GM19239 (cell line): ENCODE data around the gene RPL9.
"Not testable (repeated sequence)": the region's sequence is repeated elsewhere in the genome, so short reads cannot be mapped to it uniquely, and the experiment has no call there.

Experiments
- DNase-seq: peaks from one replicate; pipeline ENCODE4 v3.0.0; 2011; ENCODE audit warnings: low spot score; ENCODE audit not compliant: insufficient read length
- FAIRE-seq: peaks from 2 replicates; lab custom pipeline; 2011; peaks lifted over from hg19 to GRCh38; lab: Jason Lieb, UNC

The RPL9 gene

DNA sequence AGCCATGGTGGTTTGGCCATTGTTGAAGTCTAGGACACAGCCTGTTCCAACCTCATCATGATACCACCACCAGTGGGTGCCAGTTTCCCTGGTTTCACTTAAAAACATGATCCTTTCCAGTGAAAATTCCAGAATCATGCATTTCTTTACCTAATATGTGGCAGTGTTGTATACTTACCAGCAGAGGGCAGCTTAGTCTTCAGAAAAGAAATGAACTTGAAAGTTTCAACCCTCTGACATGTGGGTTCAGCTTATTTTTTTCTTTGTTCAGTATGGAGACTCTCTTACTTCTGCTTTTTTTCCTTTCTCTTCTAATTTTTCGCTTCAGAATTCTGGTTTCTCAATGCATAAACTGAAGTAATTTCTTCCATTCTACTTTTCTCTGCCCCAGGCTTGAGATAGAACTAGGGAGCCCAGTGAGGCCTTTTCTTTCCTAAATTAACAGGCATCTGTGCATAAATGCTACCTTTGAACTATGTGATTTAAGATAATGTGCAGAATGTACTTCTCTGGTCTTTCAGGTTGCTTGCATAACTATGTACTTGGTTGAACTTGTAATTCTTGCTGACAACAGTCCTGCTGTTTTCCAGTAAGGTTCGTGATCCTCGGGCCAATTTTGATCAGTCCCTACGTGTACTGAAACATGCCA, 10.8 kb upstream of the RPL9 start:
- FAIRE-seq (peak; percentile 96), DNase-seq (no peak)

DNA sequence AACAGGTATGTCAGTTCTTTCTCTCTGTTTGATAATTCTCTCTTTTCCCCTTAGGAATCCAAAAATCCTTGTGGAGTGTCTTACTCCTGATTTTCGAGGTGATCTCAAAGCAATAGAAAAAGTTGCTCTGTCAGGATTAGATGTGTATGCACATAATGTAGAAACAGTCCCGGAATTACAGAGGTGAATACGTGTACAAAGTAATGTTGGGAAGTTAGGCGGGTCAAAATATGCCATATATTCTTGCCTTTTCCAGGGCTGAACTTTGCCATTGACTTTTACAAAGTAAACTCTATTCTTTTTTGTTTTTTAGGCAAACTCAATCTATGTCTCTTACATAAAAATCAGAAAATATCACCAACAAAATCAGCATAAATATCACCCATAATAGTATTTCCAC, 8.7 kb upstream of the RPL9 start:
- FAIRE-seq (peak; percentile 44), DNase-seq (no peak)

DNA sequence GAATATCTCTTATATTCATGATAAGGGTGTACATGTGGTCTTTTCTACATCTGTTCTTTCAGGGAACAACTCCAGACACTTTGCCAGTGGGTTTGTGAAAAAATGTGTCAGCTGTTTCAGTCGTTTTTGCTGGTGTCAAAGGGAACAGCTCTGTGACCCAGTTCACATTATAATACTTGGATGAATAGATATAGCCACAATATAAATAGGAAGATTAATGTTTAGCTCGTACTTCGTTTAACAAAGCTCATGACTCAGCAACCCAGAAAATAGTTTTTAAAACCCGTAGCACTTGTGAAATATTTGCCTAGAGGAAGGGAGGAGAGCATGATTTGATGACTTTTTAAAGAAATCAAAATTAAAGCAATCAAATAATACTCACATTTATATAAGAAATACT, 8.0 kb upstream of the RPL9 start:
- FAIRE-seq, result no peak
- DNase-seq, result no peak

DNA sequence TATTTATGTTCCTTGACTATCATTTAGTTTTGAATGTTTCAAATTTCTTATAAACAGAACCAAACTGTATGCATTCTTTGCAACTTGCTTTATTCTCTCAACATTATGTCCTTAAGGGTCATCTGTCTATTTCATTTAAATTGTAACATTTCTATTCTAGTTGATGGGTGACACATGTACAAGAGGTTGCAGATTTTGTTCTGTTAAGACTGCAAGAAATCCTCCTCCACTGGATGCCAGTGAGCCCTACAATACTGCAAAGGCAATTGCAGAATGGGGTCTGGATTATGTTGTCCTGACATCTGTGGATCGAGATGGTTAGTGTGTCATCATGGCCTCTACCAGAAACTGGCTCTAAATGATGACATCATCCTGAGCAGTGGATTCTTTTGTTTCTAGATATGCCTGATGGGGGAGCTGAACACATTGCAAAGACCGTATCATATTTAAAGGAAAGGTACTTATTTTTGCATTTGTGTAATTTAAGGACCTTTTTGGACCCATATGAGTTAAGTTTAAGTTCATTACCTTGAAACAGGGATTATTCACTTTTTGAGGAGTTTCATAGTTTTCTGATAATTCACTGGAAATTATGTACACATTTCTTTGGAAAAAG, 6.3 kb upstream of the RPL9 start:
- no peak for DNase-seq

DNA sequence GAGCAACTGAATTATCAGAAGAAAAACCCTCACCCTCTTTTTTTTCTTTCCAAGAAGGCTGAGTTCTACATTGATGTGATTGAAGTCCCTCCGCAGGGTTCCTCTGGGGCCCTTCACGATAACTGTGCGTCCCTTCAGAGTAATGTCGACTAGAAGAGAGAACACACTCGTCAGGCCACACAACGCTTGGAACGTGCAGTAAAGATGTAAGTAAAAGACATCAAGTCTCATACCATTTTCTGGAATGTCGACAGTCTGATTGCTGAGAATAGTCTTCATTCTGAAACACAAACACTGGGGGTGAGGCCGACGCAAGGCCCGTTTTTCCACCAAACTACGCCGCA, 589 bp downstream of the RPL9 start:
- FAIRE-seq, result peak; percentile 37
- DNase-seq, result not testable (repeated sequence)

More for the DNA sequence above, 6.3 kb upstream of the RPL9 start:
- FAIRE-seq, result no peak

DNA sequence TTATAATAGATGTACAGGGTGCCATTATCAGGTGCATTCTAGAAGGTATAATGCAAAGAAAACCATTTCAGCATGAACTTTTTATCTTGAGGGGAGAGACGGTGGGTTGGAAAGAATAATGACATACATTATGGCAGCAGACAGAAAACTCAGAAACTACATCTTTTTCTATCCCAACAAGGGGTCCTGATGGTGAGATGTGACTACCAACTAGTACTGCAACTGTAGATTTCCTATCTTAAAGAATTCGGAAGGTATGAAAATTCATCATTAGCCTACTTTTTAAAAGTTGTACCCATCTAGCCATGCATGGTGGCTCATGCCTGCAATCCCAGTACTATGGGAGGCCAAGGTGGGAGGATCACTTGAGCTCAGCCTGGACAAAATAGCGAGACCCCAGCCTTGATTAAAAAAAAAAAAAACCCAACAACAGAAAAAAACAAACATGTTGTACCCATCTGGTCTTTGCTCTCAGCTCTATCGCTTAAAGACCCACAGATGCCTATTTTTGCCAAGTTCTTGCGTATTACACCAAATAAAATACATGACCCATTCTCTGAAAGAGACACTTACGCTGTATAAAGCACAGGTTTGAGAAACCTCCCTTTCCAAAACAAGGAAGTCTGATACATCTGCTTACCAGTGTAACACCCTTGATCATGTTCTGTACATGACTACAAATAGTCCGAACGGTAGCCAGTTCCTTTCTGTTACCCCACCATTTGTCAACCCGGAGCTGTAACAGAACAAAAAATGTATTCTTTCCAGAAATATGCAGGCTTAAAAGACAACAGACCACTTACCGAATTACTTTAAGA, 1.6 kb downstream of the RPL9 start:
- no peak for FAIRE-seq
- DNase-seq, result no peak

DNA sequence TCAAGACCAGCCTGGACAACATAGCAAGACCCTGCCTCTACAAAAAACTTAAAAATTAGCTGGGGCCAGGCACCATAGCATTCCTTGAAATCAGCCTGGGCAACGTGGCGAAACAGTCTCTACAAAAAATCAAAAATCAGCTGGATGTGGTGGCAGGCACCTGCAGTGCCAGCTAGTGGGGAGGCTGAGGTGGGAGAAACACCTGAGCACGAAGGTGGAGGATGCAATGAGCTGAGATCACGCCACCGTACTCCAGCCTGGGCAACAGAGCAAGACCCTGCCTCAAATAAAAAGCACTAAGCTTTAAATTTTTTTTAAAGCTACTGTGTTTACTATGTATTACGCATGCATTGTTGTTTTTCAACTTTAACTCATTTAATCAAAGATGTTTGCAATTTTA, 3.2 kb downstream of the RPL9 start:
- FAIRE-seq (no peak), DNase-seq (no peak)

DNA sequence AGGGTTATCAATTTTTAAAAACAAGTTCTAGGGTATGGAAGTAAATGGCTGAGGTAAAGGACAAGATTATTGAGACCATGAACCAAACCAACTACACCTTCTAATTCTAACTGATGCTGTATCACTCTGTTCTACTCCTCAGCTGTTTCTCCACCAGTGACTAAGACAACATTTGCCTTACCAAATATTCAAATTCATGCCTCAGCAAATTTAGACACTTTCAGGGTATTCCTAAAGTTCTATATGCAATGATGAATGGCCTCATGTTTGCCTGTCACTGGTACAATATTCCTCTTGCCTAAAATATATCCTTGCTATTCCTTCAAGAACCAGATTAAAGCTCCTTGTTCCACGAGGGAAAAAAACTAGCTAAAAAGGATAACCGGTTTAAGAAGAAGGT, 5.0 kb downstream of the RPL9 start:
- FAIRE-seq (no peak), DNase-seq (no peak)

DNA sequence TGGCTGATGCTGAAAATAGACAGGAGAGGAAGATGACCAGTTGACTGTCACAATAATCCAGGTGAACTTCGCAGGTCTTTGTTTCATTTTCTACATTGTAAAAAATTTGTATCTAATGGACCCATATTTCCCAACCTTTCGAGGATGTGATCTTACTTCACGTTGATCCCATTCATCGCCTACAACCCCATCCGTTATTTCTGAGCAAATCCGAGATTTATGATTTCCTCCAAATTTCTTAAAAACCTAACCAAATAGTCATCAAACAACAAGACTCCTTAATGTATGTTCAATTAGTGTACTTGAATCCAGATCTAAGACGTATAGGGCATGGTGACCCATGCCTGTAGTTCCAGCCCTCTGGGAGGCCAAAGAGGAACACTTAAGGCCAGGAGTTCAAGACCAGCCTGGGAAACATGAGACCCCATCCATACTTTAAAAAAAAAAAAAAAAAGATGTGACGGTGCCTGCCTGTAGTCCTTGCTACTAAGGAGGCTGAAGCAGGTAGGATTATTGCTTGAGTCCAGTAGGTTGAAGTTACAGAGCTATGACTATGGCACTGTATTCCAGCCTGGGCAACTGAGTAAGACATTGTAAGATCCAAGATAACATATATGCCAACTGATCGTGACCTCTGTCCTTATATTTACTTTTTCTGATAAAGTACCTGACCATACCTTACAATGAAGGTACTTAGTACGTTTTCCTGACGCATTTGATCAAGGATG, 5.7 kb downstream of the RPL9 start:
- DNase-seq, result no peak
- FAIRE-seq, result no peak

DNA sequence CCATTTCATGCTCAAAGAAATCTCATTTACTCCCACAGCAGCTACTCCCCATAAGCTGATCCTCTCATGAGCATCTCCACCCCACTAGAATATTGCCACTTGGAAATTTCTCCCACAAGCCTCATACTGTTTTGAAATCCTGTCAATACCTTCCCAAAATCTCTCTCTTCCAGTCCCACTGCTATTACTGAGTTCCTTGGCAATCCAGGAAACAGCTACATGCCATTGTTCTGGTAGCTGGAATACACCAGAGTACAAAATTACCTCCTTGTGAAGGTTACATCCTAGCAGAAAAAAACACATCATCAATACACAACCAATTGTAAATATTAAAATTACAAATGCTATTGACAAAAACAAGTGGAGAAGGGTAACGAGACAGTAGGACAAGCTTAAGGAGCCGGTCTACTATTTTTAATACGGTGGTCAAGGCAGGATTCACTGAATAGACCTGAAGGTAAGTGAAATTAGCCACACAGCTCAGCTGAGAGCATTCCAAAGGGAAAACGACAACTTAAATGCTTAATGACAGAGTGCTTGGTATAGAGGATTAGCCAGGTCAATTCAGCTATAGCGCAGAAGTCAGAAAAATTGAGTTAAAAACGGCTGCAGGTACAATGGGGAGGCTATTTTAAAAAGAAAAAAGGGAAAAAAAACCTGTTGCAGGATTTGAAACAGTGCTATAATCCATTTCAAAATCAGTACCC, 6.4 kb downstream of the RPL9 start:
- no peak for FAIRE-seq
- no peak for DNase-seq

DNA sequence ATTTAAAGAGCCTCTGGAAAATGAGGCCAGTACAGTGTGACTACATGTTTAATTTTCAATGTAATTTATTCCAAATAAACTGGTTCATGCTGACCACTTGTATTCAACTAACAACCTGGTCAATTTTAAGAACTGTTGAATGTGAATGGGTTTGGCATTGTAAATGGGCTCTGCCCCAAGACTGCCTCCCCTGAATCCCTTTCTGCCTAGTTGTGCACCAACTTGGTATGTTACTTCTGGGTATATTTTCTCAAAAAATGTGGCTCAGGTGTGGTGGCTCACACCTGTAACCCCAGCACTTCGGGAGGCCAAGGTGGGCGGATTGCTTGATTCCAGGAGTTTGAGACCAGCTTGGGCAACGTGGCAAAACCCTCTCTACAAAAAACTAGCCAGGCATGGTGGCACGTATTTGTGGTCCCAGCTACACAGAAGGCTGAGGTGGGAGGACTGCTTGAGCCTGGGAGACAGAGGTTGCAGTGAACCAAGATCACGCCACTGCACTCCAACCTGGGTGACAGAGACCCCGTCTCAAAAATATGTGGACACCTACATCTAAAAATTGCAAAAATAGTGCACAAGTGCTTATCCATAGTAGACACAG, 7.2 kb downstream of the RPL9 start:
- DNase-seq (no peak), FAIRE-seq (peak; percentile 14)

DNA sequence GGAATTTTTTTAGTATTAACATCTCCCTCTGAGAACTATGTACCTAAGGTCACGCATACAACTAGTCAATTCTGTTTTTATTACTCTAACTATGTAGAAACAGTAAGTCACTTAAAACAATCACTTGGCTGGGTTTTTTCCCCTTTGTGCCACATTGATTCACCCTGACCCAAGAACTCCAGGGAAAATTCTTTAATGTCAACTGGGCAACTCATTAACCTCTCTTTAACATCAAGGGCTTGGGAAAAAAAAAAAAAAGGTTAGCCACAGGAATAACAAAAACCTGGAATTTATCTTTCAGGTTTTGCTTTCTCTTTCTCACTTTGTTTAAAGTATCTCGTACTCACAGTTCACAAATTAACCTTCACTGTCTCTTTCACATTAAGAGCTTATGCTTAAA, 8.1 kb downstream of the RPL9 start:
- no peak for DNase-seq
- no peak for FAIRE-seq

DNA sequence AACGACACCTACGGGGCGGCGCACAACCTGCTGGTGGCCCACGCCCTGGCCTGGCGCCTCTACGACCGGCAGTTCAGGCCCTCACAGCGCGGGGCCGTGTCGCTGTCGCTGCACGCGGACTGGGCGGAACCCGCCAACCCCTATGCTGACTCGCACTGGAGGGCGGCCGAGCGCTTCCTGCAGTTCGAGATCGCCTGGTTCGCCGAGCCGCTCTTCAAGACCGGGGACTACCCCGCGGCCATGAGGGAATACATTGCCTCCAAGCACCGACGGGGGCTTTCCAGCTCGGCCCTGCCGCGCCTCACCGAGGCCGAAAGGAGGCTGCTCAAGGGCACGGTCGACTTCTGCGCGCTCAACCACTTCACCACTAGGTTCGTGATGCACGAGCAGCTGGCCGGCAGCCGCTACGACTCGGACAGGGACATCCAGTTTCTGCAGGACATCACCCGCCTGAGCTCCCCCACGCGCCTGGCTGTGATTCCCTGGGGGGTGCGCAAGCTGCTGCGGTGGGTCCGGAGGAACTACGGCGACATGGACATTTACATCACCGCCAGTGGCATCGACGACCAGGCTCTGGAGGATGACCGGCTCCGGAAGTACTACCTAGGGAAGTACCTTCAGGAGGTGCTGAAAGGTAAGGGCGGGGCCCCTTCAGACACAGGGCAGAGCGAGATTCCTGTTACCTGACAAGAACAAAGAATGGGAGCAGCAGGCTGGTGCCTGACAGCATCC, 11.7 kb downstream of the RPL9 start:
- peak; percentile 59 for FAIRE-seq
- DNase-seq, result peak; percentile 44

DNA sequence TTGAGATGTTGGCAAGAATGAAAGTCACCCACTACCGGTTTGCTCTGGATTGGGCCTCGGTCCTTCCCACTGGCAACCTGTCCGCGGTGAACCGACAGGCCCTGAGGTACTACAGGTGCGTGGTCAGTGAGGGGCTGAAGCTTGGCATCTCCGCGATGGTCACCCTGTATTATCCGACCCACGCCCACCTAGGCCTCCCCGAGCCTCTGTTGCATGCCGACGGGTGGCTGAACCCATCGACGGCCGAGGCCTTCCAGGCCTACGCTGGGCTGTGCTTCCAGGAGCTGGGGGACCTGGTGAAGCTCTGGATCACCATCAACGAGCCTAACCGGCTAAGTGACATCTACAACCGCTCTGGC, 12.3 kb downstream of the RPL9 start:
- no peak for FAIRE-seq
- no peak for DNase-seq

DNA sequence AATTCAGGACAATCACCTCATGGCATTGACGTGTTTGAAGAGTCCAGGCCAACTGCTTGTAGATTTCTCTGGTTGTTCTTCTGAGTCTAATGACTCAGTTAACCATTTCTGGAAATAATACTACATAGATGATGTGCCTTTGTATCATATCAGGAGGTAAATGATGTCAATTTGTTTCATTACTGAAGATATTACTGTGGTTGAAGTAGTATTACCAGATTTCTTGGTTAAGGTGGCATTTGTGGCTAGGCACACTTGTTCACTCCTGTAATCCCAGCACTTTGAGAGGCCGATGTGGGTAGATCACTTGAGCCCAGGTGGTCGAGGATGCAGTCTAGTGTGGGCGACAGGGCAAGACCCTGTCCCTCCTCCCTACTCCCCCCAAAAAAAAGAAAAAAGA, 15.7 kb downstream of the RPL9 start:
- FAIRE-seq, result no peak

DNA sequence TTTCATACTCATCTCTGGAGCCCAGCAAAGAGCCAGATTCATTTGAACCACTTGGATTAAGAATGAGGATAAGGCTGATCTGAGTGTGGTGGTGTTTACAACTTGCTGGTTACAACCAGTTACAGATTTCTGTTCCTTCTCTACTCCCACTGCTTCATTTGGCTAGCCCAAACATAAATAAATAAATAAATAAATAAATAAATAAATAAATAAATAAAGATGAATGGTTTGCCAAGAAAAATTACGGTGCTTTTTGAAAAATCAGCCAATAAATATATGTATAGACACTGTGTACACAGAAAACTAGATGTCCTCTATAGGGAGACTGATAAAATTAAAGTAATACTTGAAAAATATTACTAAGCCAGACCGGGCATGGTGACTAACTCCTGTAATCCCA, 17.1 kb downstream of the RPL9 start:
- no peak for DNase-seq
- FAIRE-seq, result no peak

More for the DNA sequence above, 15.7 kb downstream of the RPL9 start:
- DNase-seq, result no peak

DNA sequence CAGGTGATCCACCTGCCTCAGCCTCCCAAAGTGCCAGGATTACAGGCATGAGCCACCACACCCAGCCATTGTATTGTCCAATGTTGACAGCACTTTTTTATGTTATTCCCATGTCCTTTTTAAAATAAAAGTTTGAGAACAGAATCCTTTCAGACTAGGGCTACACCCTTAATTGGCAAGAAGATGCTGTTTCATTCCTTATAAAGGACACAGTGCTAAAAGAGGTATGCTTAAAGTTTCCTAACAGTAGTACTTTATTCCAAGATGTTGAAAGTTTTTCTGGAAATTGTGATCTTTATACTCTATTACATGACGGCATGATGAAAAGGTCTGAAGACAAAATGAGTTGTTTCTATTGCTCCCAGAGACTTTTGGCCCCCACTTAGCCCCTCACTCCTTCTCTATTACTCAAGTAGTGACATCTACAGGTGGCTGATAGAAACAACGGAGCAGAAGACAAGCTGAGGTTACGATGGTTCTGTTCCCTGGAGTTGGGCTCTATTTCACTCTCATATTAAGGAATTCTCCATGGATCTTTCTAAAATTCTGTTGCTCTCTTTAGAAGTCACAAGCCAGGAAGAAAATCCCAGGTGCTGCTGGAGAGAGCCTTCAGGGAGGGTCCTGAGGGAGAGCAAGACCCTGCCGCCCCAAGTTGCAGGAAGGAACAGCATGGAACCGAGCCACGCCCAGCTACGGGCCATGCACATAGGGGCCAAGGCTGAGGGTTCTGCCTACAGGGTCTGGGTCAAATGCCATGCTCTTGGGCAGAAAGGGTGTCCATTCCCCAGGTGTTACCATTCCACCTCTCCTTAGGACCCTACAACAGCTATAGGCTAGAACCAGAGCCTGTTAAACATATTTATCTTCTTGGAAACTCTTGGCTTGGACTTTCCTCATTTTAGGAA, 22.8 kb downstream of the RPL9 start:
- FAIRE-seq (peak; percentile 58), DNase-seq (no peak)

DNA sequence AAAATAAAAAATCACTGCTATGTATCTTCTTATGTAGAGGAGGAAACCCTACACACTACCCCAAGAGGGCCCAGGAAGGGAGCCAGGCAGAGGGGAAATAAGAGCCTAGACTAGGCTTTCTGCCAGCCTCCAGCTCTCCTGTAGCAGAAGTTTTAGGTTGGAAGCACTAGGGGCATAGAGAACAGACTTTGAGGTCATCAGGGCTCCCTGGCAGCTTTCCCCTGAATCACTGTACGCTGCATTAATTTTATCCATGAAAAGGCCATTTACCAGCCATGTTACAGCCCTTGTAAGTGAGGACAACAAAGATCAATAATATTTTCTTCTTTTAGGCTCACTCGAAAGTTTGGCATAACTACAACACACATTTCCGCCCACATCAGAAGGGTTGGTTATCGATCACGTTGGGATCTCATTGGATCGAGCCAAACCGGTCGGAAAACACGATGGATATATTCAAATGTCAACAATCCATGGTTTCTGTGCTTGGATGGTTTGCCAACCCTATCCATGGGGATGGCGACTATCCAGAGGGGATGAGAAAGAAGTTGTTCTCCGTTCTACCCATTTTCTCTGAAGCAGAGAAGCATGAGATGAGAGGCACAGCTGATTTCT, 24.7 kb downstream of the RPL9 start:
- no peak for DNase-seq
- no peak for FAIRE-seq
